ENCODE data around the gene HTRA3. TPM values are rescaled to one million over a fixed set of nuclear protein-coding genes. Genes with fewer than 3 reads are reported as not detected.
A peak's percentile ranks its signal among the peaks of the same experiment; 100 is the strongest.

The HTRA3 gene
- total and polyA plus RNA-seq, 8 donors, result 0.56 to 15.6 (median 2.7) TPM

DNA sequence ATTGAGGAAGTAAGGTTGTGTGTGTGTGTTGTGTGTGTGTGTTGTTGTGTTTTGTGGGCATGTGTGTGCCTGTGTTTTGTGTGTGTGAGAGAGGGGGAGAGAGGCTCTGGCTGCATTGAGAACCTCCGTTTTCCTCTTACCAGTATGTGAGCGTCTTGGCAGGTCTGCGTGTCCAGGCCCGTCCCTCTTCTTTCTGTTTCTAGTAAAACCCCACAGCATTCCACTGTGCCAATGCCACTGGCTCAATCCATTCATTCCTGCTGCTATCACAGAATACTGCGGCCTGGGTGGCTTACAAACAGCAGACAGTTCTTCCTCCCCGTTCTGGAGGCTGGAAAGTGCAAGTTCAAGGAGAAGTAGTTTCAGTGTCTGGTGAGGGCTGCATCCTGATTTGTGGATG, 15.5 kb upstream of the HTRA3 start:
- H3K27me3 ChIP-seq, result no peaks in the 10 kb centered on the region
- intact Hi-C loops (cut with DNase I), result no loop called here
- DNase-seq (no peak), FAIRE-seq (no peak), ATAC-seq (no peak)
- no peak overlapping the region for H3K4me3 ChIP-seq
- H3K9me3 ChIP-seq, result no peaks in the 10 kb centered on the region
- no peak for TF ChIP-seq CTCF (IDR thresholded peaks at IDR 0.05)
- H3K4me1 ChIP-seq, result no peaks in the 10 kb centered on the region
- H3K36me3 ChIP-seq, result no peaks in the 10 kb centered on the region
- no peak overlapping the region for H3K27ac ChIP-seq
- WGBS, 2 donors, result 73 to 86% methylated on average over 6 of the region's 6 CpGs

- DNase-seq (peak in 2 of 6 donors; percentile 6 to 27), ATAC-seq (peak in 1 of 4 donors; percentile 55), FAIRE-seq (no peak)
- no peaks in the 10 kb centered on the region for H3K27me3 ChIP-seq
- H3K4me3 ChIP-seq, result no peak overlapping the region
- WGBS, 2 donors, result 59 to 62% methylated on average over 14 of the region's 14 CpGs
- H3K4me1 ChIP-seq, result no peaks in the 10 kb centered on the region
- no peaks in the 10 kb centered on the region for H3K9me3 ChIP-seq
- intact Hi-C loops (cut with DNase I), result no loop called here
- H3K36me3 ChIP-seq, result no peaks in the 10 kb centered on the region
- H3K27ac ChIP-seq, result no peak overlapping the region
- TF ChIP-seq CTCF (IDR thresholded peaks at IDR 0.05), result no peak
Measured at GRCh38 chr4:8255698-8256441, 13.7 kb upstream of the HTRA3 start.

DNA sequence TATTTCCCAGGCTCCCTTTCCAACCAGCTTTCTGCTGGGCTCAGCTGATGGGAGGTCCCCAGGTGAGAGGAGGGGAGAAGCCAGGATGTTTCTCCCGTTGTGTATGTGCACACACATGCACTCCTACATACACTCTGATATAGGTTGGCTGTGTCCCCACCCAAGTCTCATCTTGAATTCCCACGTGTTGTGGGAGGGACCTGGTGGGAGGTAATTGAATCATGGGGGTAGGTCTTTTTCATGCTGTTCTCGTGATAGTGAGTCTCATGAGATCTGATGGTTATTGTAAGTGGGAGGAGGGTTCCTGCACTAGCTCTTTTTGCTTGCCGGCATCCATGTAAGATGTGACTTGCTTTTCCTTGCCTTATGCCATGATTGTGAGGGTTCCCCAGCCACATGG, 11.7 kb upstream of the HTRA3 start:
- Histone ChIP-seq H3K27ac (no peak overlapping the region), H3K4me3 (no peak overlapping the region), H3K27me3 (no peaks in the 10 kb centered on the region), H3K4me1 (no peaks in the 10 kb centered on the region), H3K36me3 (no peaks in the 10 kb centered on the region), H3K9me3 (no peaks in the 10 kb centered on the region)
- 54 to 63% methylated on average over 4 of the region's 4 CpGs for WGBS, 2 donors
- FAIRE-seq (no peak), ATAC-seq (no peak), DNase-seq (no peak)
- intact Hi-C loops (cut with DNase I), result no loop called here
- TF ChIP-seq CTCF (IDR thresholded peaks at IDR 0.05), result no peak

GRCh38 chr4:8258552-8259212, 10.9 kb upstream of the HTRA3 start:
- FAIRE-seq (no peak), DNase-seq (no peak), ATAC-seq (no peak)
- intact Hi-C loops (cut with DNase I), result no loop called here
- TF ChIP-seq CTCF (IDR thresholded peaks at IDR 0.05), result no peak
- Histone ChIP-seq H3K4me3 (no peak overlapping the region), H3K36me3 (no peaks in the 10 kb centered on the region), H3K9me3 (no peaks in the 10 kb centered on the region), H3K4me1 (no peaks in the 10 kb centered on the region), H3K27me3 (no peaks in the 10 kb centered on the region), H3K27ac (no peak overlapping the region)
- WGBS, 2 donors, result 55 to 60% methylated on average over 13 of the region's 13 CpGs
